BLaER1 (cell line): ENCODE data around the gene TLE4.

ENCODE experiments used
- H3K27ac ChIP-seq: shearing (Covaris generic); formaldehyde crosslinking; 2 replicates; pipeline ENCODE4 v1.8.1; 2022
- H3K27me3 ChIP-seq: shearing (Covaris generic); formaldehyde crosslinking; 2 replicates; pipeline ENCODE4 v1.8.1; 2022
- H3K36me3 ChIP-seq: shearing (Covaris generic); formaldehyde crosslinking; 2 replicates; pipeline ENCODE4 v1.8.1; 2022
- H3K4me1 ChIP-seq: shearing (Covaris generic); formaldehyde crosslinking; 2 replicates; pipeline ENCODE4 v1.8.1; 2022
- H3K4me2 ChIP-seq: shearing (Covaris generic); formaldehyde crosslinking; 2 replicates; pipeline ENCODE4 v1.8.1; 2022
- H3K4me3 ChIP-seq: shearing (Covaris generic); formaldehyde crosslinking; 2 replicates; pipeline ENCODE4 v1.8.1; 2022
- H3K9ac ChIP-seq: shearing (Covaris generic); formaldehyde crosslinking; 2 replicates; pipeline ENCODE4 v1.8.1; 2022
- H3K9me3 ChIP-seq: shearing (Covaris generic); formaldehyde crosslinking; 2 replicates; pipeline ENCODE4 v1.8.1; 2022
- H4K20me1 ChIP-seq: shearing (Covaris generic); formaldehyde crosslinking; 2 replicates; pipeline ENCODE4 v1.8.1; 2022
- Cebpa-rat ChIP-seq: shearing (Covaris generic); IDR thresholded peaks from 2 replicates; pipeline ENCODE4 v1.8.1; 2022

Gene TLE4

GRCh38 chr9:79579624-79580023 is 7.9 kb downstream of the TLE4 start:
- Histone ChIP-seq H3K36me3 (peaks cover 71% of the 10 kb centered on the region), H4K20me1 (peaks cover 100% of the 10 kb centered on the region), H3K4me2 (peak overlapping the region; percentile 94), H3K4me3 (no peak overlapping the region), H3K27me3 (no peaks in the 10 kb centered on the region), H3K27ac (no peak overlapping the region), H3K4me1 (peaks cover 96% of the 10 kb centered on the region), H3K9me3 (no peaks in the 10 kb centered on the region), H3K9ac (no peak overlapping the region)
- TF ChIP-seq Cebpa-rat, result no peak

DNA sequence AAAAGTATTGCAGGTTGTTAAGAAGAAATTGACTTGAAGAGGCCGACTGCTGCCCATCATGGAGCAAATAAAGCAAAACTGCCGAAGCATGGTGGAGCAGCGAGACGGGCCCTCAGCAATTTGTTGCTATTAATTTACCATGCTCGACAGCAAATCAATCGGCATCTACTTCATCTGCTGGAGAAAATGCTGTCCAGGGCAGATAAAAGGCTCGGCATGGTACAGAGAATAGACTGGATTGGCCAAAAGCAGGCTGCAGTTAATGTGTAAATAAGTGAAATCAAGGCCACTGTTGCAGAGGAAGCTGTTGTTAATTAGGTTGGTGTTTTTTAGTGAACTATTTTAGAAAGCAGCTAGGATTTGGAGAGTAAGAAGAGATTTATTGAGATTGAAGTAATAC is 8.3 kb downstream of the TLE4 start:
- H3K9me3 ChIP-seq, result no peaks in the 10 kb centered on the region
- H3K4me1 ChIP-seq, result peaks cover 97% of the 10 kb centered on the region
- peaks cover 100% of the 10 kb centered on the region for H4K20me1 ChIP-seq
- no peak overlapping the region for H3K27ac ChIP-seq
- H3K4me3 ChIP-seq, result no peak overlapping the region
- H3K9ac ChIP-seq, result no peak overlapping the region
- TF ChIP-seq Cebpa-rat, result no peak
- no peaks in the 10 kb centered on the region for H3K27me3 ChIP-seq
- H3K36me3 ChIP-seq, result peaks cover 67% of the 10 kb centered on the region
- H3K4me2 ChIP-seq, result peak overlapping the region; percentile 94

- H3K9me3 ChIP-seq, result no peaks in the 10 kb centered on the region
- H3K27ac ChIP-seq, result peak overlapping the region; percentile 20
- H3K36me3 ChIP-seq, result peaks cover 70% of the 10 kb centered on the region
- peaks cover 100% of the 10 kb centered on the region for H3K4me1 ChIP-seq
- H3K4me3 ChIP-seq, result peak overlapping the region; percentile 42
- H3K4me2 ChIP-seq, result peak overlapping the region; percentile 94
- H4K20me1 ChIP-seq, result peaks cover 100% of the 10 kb centered on the region
- H3K9ac ChIP-seq, result peak overlapping the region; percentile 20; the same call in 1 of the 2 replicates
- H3K27me3 ChIP-seq, result no peaks in the 10 kb centered on the region
- no peak for TF ChIP-seq Cebpa-rat
Observed at GRCh38 chr9:79581388-79581787, 9.6 kb downstream of the TLE4 start.

DNA sequence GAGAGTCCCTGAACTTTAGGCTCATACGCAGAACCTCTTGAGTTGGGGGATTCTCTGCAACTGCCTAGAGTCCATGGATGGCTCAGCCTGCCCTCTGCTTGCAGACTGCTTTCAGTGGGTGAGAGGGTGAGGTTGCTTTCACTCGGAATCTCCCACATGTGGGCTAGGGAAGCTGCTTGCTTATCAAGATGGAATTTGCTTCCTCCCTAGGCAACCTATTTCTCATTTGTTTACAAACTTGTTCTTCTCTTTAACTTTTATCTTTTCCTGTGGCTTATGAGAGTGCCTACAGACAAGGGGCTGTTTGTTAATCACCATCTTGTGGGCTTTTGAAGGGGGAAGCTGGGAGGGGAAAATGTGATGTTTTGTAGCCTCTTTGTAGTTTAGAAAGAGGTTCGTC is 10.0 kb downstream of the TLE4 start:
- H4K20me1 ChIP-seq, result peaks cover 100% of the 10 kb centered on the region
- no peak for TF ChIP-seq Cebpa-rat
- H3K36me3 ChIP-seq, result peaks cover 72% of the 10 kb centered on the region
- H3K4me2 ChIP-seq, result peak overlapping the region; percentile 94
- H3K4me1 ChIP-seq, result peaks cover 100% of the 10 kb centered on the region
- H3K4me3 ChIP-seq, result peak overlapping the region; percentile 42
- H3K9me3 ChIP-seq, result no peaks in the 10 kb centered on the region
- H3K9ac ChIP-seq, result peak overlapping the region; percentile 20; the same call in 1 of the 2 replicates
- peak overlapping the region; percentile 20 for H3K27ac ChIP-seq
- no peaks in the 10 kb centered on the region for H3K27me3 ChIP-seq

GRCh38 chr9:79583952-79584654 is 12.3 kb downstream of the TLE4 start:
- TF ChIP-seq Cebpa-rat, result no peak
- no peaks in the 10 kb centered on the region for H3K27me3 ChIP-seq
- no peak overlapping the region for H3K9ac ChIP-seq
- H3K36me3 ChIP-seq, result peaks cover 86% of the 10 kb centered on the region
- no peak overlapping the region for H3K4me3 ChIP-seq
- H4K20me1 ChIP-seq, result peaks cover 100% of the 10 kb centered on the region
- H3K4me2 ChIP-seq, result peak overlapping the region; percentile 94
- no peaks in the 10 kb centered on the region for H3K9me3 ChIP-seq
- H3K4me1 ChIP-seq, result peaks cover 100% of the 10 kb centered on the region
- H3K27ac ChIP-seq, result peak overlapping the region; percentile 36; the same call in 1 of the 2 replicates

GRCh38 chr9:79584655-79584982 is 12.9 kb downstream of the TLE4 start:
- Histone ChIP-seq H3K4me3 (no peak overlapping the region), H3K9ac (no peak overlapping the region), H3K9me3 (no peaks in the 10 kb centered on the region), H3K27me3 (no peaks in the 10 kb centered on the region), H4K20me1 (peaks cover 100% of the 10 kb centered on the region), H3K27ac (0 out of 2 replicates have a peak overlapping the region, but pooled peaks have one; percentile 36), H3K36me3 (peaks cover 87% of the 10 kb centered on the region), H3K4me2 (peak overlapping the region; percentile 94), H3K4me1 (peaks cover 100% of the 10 kb centered on the region)
- TF ChIP-seq Cebpa-rat, result no peak

- H3K4me2 ChIP-seq, result peak overlapping the region; percentile 77
- H3K27ac ChIP-seq, result peak overlapping the region; percentile 56
- H3K27me3 ChIP-seq, result no peaks in the 10 kb centered on the region
- no peak overlapping the region for H3K9ac ChIP-seq
- peaks cover 100% of the 10 kb centered on the region for H4K20me1 ChIP-seq
- peaks cover 54% of the 10 kb centered on the region for H3K36me3 ChIP-seq
- TF ChIP-seq Cebpa-rat, result no peak
- H3K4me3 ChIP-seq, result no peak overlapping the region
- no peaks in the 10 kb centered on the region for H3K9me3 ChIP-seq
- H3K4me1 ChIP-seq, result peaks cover 100% of the 10 kb centered on the region
Observed at GRCh38 chr9:79588488-79589223, 16.9 kb downstream of the TLE4 start.

- peak overlapping the region; percentile 62 for H3K27ac ChIP-seq
- H3K9ac ChIP-seq, result no peak overlapping the region
- no peak for TF ChIP-seq Cebpa-rat
- H3K9me3 ChIP-seq, result peaks cover 3% of the 10 kb centered on the region; the same call in 1 of the 2 replicates
- H3K4me1 ChIP-seq, result peaks cover 100% of the 10 kb centered on the region
- peak overlapping the region; percentile 77 for H3K4me2 ChIP-seq
- H3K27me3 ChIP-seq, result no peaks in the 10 kb centered on the region
- no peak overlapping the region for H3K4me3 ChIP-seq
- peaks cover 52% of the 10 kb centered on the region for H3K36me3 ChIP-seq
- peaks cover 92% of the 10 kb centered on the region for H4K20me1 ChIP-seq
Observed at GRCh38 chr9:79591458-79591857, 19.7 kb downstream of the TLE4 start.

DNA sequence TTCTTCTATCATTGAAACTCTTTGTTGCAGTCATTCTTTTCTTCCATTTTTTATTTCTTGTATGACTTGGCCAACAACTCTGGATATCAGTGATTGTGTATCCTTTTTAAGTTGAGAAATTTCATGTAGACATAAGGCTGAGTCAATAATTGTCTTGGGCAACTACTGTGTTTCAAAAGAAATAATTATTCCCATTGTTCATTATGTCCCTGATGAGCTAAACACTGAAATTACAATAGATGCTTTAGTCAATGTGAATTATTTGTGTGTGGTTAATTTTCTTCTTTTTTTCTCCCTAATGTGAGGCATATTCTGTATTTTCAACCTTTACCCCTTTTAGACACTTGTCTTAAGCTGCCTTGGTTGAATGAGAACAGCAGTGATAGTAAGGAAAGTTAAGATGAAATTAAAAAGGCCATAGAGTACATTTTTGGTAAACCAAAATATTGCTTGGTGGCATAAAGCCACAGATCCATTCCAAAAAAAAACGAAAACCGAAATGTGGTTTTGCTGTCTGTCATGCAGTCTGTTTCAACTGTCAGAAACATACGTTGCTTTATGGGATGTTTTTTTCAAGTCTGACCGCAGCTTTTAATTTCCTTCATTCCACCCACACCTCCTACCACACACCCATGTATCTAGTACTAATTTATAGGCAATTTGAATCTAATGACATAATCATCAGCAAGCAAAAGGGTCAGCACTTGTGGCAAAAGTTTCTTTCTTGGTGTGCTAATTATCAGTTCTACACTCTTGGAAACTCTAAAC is 21.1 kb downstream of the TLE4 start:
- no peaks in the 10 kb centered on the region for H3K27me3 ChIP-seq
- peaks cover 52% of the 10 kb centered on the region for H3K36me3 ChIP-seq
- peak overlapping the region; percentile 77 for H3K4me2 ChIP-seq
- H3K9me3 ChIP-seq, result peaks cover 14% of the 10 kb centered on the region; the same call in 1 of the 2 replicates
- peak overlapping the region; percentile 25 for H3K4me3 ChIP-seq
- peak overlapping the region; percentile 1; the same call in 1 of the 2 replicates for H3K9ac ChIP-seq
- peak overlapping the region; percentile 62; the same call in 1 of the 2 replicates for H3K27ac ChIP-seq
- H3K4me1 ChIP-seq, result peaks cover 100% of the 10 kb centered on the region
- TF ChIP-seq Cebpa-rat, result no peak
- H4K20me1 ChIP-seq, result peaks cover 91% of the 10 kb centered on the region
